Activated gamma-delta T cell (primary cell): ENCODE data around the gene TTC4.
A peak's percentile ranks its signal among the peaks of the same experiment; 100 is the strongest.
"Not testable (repeated sequence)": the region's sequence is repeated elsewhere in the genome, so short reads cannot be mapped to it uniquely, and the experiment has no call there.

Experiments used
- DNase-seq: peaks from one replicate; lab custom pipeline; 2025; lab: John Stamatoyannopoulos, UW

TTC4 gene

GRCh38 chr1:54750596-54750995, 34.9 kb downstream of the TTC4 start:
- DNase-seq, result no peak

GRCh38 chr1:54751426-54751825, 35.8 kb downstream of the TTC4 start:
- no peak for DNase-seq

GRCh38 chr1:54754045-54754444, 38.4 kb downstream of the TTC4 start:
- no peak for DNase-seq

- DNase-seq, result no peak
Measured at GRCh38 chr1:54754486-54755285, 39.0 kb downstream of the TTC4 start.

GRCh38 chr1:54757833-54758232, 42.2 kb downstream of the TTC4 start:
- no peak for DNase-seq

- DNase-seq, result no peak
Measured at GRCh38 chr1:54758678-54759348, 43.2 kb downstream of the TTC4 start.

GRCh38 chr1:54763816-54764132, 48.1 kb downstream of the TTC4 start:
- DNase-seq, result no peak

GRCh38 chr1:54764133-54764921, 48.7 kb downstream of the TTC4 start, which contains the start of gene PARS2:
Gene PARS2, minus strand, starts transcription at chr1:54764523. Its CDS starts 5,362 bp downstream, at chr1:54759161.
- DNase-seq, result peak; percentile 90

GRCh38 chr1:54764922-54765561, 49.4 kb downstream of the TTC4 start:
- DNase-seq, result no peak

GRCh38 chr1:54766726-54767125, 51.1 kb downstream of the TTC4 start:
- no peak for DNase-seq

- DNase-seq, result no peak
Measured at GRCh38 chr1:54767526-54767925, 51.9 kb downstream of the TTC4 start.

GRCh38 chr1:54768093-54768492, 52.4 kb downstream of the TTC4 start:
- no peak for DNase-seq

- no peak for DNase-seq
Measured at GRCh38 chr1:54772951-54773350, 57.3 kb downstream of the TTC4 start.

GRCh38 chr1:54774820-54775498, 59.3 kb downstream of the TTC4 start:
- DNase-seq, result no peak

- DNase-seq, result not testable (repeated sequence)
Measured at GRCh38 chr1:54775828-54776721, 60.4 kb downstream of the TTC4 start.

GRCh38 chr1:54777011-54777410, 61.4 kb downstream of the TTC4 start:
- DNase-seq, result no peak

GRCh38 chr1:54777431-54777830, 61.8 kb downstream of the TTC4 start:
- no peak for DNase-seq

GRCh38 chr1:54781023-54781723, 65.5 kb downstream of the TTC4 start:
- DNase-seq, result no peak

- DNase-seq, result no peak
Measured at GRCh38 chr1:54782156-54782555, 66.5 kb downstream of the TTC4 start.

- DNase-seq, result no peak
Measured at GRCh38 chr1:54782588-54782987, 66.9 kb downstream of the TTC4 start.
